Left hindlimb (tissue), 1 donor: ENCODE results near the gene NLGN2.

ENCODE experiments used
- DNase-seq: peaks from one replicate; pipeline ENCODE4 v3.0.0-alpha.2; 2018

NLGN2 gene

DNA sequence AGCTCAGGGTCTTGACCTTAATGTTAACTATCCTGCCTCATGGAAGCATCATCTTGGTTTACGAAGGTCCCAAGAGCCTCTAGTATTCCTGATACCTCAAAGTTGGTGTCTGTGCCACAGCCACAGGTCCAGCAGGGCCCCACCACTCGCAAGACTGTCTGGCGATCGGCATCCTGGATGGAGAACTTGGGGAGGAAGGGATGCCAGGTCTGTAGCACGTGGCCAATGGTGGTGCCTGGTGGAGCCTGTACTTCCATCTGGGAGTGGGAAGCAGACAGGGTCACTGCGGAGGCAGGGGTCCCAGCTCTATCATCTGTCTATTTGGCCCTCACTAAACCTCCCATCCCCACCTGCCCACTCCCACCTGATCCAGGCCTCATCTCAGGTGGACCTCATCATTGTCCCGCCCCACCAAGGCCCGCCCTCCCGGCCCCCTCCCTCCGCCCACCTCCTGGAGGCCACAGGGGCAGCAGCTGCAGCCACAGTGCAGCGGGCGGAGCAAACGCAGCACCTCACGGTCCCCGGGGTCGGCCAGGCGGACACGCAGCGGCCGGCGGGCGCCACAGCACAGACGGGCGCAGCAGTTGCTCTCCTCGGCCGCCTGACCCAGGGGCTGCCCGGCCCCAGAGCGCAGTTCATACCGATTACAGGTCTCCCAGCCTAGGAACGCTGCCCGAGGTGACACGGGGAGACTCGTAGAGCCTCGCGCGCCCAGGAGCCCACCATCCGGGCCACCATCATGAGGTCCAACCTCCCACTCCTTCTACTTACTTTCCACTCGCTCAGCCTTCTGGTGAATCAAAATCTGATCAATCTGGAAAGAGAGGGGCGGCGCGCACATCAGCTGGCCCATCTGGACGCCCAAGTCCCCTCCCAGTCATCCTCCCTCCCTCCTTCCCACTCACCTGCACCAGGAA lies 14.7 kb upstream of the NLGN2 start:
- DNase-seq: no peak

DNA sequence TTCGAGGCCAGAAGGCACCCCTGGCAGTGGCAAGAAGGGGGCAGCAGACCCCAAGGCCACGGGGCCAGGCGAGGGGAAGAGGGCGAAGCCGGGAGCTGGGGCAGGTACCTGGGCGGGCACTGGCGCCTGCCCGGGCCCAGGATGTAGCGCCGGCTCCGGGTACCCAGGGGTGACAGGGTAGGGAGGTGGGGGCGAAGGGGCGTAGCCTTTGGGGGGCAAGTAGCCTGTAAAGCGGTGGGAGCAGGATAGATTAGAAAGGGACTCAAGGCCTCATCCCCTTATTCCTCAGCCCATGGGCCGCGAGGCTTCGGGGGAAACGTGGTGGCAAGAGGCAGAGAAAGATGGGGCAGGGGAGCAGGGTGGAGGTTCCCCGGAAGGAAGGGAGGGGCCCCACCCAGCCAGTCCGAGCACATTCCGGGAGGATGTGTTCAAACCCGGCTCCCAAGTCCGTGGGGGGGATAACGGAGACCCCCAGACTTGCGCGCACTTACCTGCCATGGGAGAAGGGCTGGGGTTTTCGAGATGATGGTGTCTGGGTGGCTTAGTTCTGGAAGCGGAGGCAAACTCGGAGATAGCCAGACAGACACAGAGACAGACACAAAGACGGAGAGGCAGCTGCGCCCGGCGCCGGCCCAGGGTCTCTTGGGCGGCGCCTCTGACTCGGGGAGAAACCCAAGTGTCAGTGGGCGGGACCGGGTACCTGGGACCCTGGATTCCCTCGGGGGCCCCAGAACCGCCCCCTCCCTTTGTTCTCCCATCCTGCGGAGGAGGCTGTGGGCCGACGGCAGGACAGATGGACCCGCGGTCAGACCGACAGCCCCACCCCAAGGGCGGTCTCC lies 13.8 kb upstream of the NLGN2 start:
- no peak for DNase-seq

- DNase-seq: peak; percentile 92
These were observed 13.0 kb upstream of the NLGN2 start, which contains the start of gene PLSCR3 for GRCh38 chr17:7394452-7395191. TSS of gene PLSCR3 (minus strand) at chr17:7394525. CDS start at chr17:7394110, 415 bp downstream.

DNA sequence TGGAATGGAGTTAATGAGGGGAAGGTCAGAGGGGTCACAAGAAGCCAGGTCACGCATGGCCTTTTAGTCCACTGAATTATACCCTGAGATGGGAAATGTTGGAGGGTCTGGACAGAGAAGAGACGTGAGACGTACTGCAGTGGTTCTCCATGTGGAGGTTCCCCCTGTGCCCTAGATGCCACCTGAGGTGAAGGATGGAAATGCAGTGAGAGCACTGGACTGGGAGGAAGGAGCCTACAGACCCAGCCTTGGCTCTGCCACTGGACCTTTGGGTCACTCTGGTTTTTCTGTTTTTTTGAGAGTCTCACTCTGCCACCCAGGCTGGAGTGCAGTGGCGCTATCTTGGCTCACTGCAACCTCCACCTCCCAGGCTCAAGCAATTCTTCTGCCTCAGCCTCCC lies 11.5 kb upstream of the NLGN2 start:
- DNase-seq: peak; percentile 18

GRCh38 chr17:7398612-7399011 lies 9.0 kb upstream of the NLGN2 start:
- peak; percentile 7 for DNase-seq

DNA sequence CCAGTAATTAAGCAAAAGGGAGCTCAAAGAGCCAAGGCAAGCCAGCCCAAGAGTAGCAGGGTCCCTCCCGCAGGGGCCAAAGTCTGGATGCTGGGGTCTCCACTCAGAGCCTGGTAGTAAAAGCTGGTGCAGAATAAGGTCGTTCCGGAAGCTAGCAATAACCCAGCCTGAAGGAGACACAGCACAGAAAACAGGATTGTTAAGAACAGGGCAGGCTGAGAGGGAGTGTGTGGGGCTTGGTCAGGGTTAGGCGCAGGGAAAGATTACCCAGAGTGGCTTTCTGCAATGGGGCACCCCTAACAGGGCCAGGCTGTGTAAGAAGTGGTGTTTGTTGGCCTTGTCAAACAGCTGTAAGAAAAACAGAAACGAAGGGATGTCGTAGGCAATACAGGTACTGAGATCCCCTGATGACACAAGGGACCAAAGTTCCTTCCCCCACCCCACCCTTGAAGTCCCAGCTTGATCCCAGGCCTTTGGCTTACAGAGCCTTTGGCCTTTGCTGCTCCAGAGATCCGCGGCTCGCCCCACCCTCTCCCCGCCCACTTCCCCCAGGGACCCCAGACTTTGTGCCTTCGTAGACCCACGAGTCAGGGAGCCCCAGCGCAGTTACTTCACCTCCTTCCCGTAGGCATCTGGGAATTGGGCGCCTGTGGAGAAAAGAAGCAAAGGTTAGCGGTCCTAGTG lies 4.5 kb upstream of the NLGN2 start:
- no peak for DNase-seq

GRCh38 chr17:7403727-7403976 lies 4.0 kb upstream of the NLGN2 start:
- DNase-seq: no peak

- DNase-seq: peak; percentile 100
These were observed 3.5 kb upstream of the NLGN2 start, which contains the start of gene TMEM256 for GRCh38 chr17:7403977-7404736. TSS of gene TMEM256 (minus strand) at chr17:7404097. CDS start at chr17:7404084, 13 bp downstream.

DNA sequence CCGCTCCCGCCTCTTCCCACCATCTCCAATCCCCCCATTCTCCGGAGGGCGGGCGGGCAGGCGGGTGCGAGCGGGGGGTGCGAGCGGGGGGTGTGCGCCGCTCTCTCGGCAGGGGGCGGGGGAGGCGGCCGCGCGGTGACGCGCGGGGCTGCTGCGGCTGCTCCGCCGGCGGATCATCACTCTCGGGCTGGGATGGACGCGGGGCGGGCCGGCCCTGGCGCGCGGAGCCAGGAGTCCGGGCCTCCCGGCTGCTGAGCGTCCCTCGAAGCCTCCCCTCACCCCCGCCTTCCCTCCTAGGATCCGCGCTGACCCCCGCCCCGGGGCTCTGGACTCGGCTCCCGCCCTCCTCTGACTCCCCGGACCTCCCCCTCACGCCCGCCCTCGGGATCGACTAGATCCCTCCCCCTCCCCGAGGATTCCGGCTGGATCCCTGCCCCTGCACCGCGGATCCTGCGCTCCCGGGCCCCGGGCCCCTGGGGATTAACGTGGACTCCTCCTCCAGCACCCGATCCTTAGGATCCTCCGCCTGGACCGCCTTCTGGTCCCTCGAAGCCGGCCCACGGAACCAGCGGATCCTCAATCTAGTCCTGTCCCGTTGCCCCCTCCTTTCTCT lies 2.8 kb upstream of the NLGN2 start:
- DNase-seq: peak; percentile 76

DNA sequence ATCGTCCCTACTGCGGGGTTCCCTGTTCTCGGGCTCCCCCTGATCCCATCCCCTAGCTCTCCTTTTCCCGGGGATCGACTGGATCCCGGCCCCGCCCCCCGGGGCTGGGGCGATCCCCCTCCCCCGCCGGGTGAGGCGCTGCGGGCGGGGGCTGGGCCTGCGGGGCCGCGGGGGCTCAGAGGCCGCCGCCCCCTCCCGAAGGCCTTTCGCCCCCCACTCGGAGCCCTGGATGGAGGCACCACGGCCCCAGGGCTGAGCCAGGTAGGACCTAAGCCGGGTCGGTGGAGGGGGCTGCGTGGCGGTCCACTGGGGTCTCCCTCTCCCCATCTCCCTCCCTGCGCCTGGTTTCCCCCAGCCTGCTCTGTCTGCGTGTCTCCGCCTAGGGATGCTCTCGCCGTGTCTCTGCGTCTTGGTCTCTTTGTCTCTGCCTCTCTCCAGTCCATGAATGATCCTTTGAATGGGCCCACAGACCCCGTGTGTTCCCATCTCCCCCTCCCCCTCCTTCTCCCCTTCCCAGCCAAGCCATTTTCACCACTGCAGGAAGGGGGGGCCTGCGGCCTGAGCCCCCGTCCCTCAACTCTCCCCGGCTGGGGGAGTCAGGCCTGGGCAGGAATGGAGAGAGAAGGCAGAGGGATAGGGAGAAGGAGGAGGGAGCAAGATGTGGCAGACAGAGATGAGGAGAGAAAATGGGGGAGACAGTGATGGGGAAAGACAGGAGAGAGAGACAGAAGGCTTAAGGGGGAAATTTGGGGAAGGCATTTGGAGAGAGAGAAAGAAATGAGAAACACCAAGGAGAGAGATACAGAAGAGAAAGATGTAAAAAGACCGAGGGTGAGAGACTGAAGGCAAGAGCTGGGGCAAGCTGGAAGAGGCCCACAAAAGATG lies 2.1 kb upstream of the NLGN2 start:
- DNase-seq: peak; percentile 54

DNA sequence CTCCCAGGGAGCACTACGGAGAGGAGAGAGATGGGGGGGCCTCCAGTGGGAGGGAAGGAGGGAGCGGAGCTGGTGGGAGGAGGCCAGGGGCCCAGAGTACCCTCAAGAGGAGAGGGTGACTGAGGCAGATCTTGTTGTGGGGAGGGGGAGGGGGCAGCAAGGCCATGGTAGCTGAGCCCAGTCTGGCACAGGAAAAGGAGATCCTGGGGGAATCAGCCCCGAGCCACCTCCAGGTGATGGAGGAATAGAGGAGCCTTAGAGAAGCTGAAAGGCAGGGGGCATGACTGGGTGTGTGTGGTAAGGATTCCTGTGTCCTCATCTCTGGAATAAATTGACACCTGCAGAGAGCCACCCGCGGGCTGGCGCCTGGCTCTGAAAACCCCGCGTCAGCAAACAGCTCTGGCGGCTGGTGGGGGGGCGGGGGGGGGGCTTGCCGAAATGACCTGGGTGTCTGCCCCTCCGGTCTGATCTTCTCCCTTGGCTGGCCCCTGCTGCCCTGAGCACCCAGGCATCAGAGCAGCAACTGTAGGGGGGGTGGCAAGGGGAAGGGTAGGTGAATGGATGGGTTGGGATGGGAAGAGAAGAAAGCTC lies 1.3 kb upstream of the NLGN2 start:
- no peak for DNase-seq

- DNase-seq: no peak
These were observed 563 bp upstream of the NLGN2 start for GRCh38 chr17:7407082-7407481.

GRCh38 chr17:7408252-7408727 lies 645 bp downstream of the NLGN2 start:
- no peak for DNase-seq

- DNase-seq: no peak
These were observed 1.2 kb downstream of the NLGN2 start for GRCh38 chr17:7408863-7409262.

DNA sequence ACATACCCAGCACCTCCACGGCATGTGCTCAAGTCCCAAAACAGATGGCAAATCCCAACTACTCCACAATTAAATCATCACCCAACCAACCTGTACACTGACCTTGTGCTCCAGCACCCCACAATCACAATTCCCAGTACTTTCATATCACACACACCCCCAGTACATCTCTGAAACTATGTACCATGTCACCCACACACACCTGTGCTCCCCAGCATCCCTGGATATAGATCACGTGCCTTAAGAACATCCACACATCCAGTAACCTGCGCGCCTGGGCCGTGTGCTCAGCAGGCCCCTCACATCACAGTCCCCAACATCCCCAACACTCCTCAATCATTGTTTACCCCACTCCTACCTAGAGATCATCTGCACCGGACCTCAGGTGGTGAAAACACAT lies 2.1 kb downstream of the NLGN2 start:
- no peak for DNase-seq

GRCh38 chr17:7410634-7411426 lies 3.2 kb downstream of the NLGN2 start:
- no peak for DNase-seq

- DNase-seq: no peak
These were observed 3.7 kb downstream of the NLGN2 start for GRCh38 chr17:7411427-7411750.

- no peak for DNase-seq
These were observed 5.8 kb downstream of the NLGN2 start for GRCh38 chr17:7413346-7413985.

- DNase-seq: no peak
These were observed 7.2 kb downstream of the NLGN2 start for GRCh38 chr17:7414837-7415236.
